Endothelial cell (in vitro differentiated cells): ENCODE measurements around the gene COL24A1. TPM values are rescaled to one million over a fixed set of nuclear protein-coding genes. Genes with fewer than 3 reads are reported as not detected.
A peak's percentile ranks its signal among the peaks of the same experiment; 100 is the strongest.

Source experiments
- DNase-seq: peaks from one replicate; pipeline ENCODE4 v3.0.0; 2021; ENCODE audit warnings: low spot score
- H3K27ac Mint-ChIP-seq: one replicate; pipeline ENCODE4 v1.8.0; 2021; ENCODE audit warnings: mixed read lengths, inconsistent platforms; ENCODE audit not compliant: unreplicated experiment
- H3K27me3 Mint-ChIP-seq: one replicate; pipeline ENCODE4 v1.8.0; 2021; ENCODE audit warnings: mild to moderate bottlenecking, moderate library complexity, mixed read lengths, inconsistent platforms; ENCODE audit not compliant: unreplicated experiment
- H3K36me3 Mint-ChIP-seq: one replicate; pipeline ENCODE4 v1.8.0; 2021; ENCODE audit warnings: mild to moderate bottlenecking, low read depth, mixed read lengths, inconsistent platforms; ENCODE audit not compliant: unreplicated experiment
- H3K4me1 Mint-ChIP-seq: one replicate; pipeline ENCODE4 v1.8.0; 2021; ENCODE audit warnings: mild to moderate bottlenecking, mixed read lengths, inconsistent platforms; ENCODE audit not compliant: unreplicated experiment
- H3K4me3 Mint-ChIP-seq: one replicate; pipeline ENCODE4 v1.8.0; 2021; ENCODE audit warnings: mild to moderate bottlenecking, mixed read lengths, inconsistent platforms; ENCODE audit not compliant: unreplicated experiment
- H3K9me3 Mint-ChIP-seq: one replicate; pipeline ENCODE4 v1.8.0; 2021; ENCODE audit warnings: mixed read lengths, inconsistent platforms; ENCODE audit not compliant: unreplicated experiment
- CTCF ChIP-seq: fragments of 200-600 bp; sonication (generic); IDR thresholded peaks from one replicate; pipeline ENCODE4 v1.5.0; 2021; ENCODE audit warnings: antibody characterized with exemption; ENCODE audit not compliant: unreplicated experiment
- total RNA-seq: library from RNA; stranded (reverse); fragmentation: NEBNext Ultra II Directional; extraction: Animal tissue kit (Norgen Biotek cat#: 25700); gene quantifications from one replicate; pipeline ENCODE4 v1.2.1, GENCODE V29; 2021; ENCODE audit not compliant: unreplicated experiment

Gene COL24A1
- total RNA-seq, 1 donor from 2014 or later = 0.74 TPM

- no peak for DNase-seq
- no peak for TF ChIP-seq CTCF
- Mint-ChIP-seq H3K27me3 (no peaks in the 10 kb centered on the region), H3K4me3 (no peak overlapping the region), H3K9me3 (no peaks in the 10 kb centered on the region), H3K4me1 (peaks cover 24% of the 10 kb centered on the region), H3K27ac (peak overlapping the region; percentile 48), H3K36me3 (no peaks in the 10 kb centered on the region)
These were observed 92.9 kb downstream of the COL24A1 start for GRCh38 chr1:86063721-86064120.

- Mint-ChIP-seq H3K27me3 (no peaks in the 10 kb centered on the region), H3K4me3 (no peak overlapping the region), H3K4me1 (peaks cover 24% of the 10 kb centered on the region), H3K36me3 (no peaks in the 10 kb centered on the region), H3K27ac (no peak overlapping the region), H3K9me3 (no peaks in the 10 kb centered on the region)
- no peak for DNase-seq
- TF ChIP-seq CTCF = no peak
These were observed 94.1 kb downstream of the COL24A1 start for GRCh38 chr1:86062453-86062852.

GRCh38 chr1:86061551-86061990 is 95.0 kb downstream of the COL24A1 start:
- H3K27me3 Mint-ChIP-seq = no peaks in the 10 kb centered on the region
- H3K27ac Mint-ChIP-seq = no peak overlapping the region
- H3K9me3 Mint-ChIP-seq = no peaks in the 10 kb centered on the region
- no peak for DNase-seq
- no peak overlapping the region for H3K4me3 Mint-ChIP-seq
- H3K4me1 Mint-ChIP-seq = peaks cover 24% of the 10 kb centered on the region
- H3K36me3 Mint-ChIP-seq = no peaks in the 10 kb centered on the region
- TF ChIP-seq CTCF = no peak

GRCh38 chr1:86054396-86054795 is 102.2 kb downstream of the COL24A1 start:
- TF ChIP-seq CTCF = no peak
- no peak overlapping the region for H3K4me3 Mint-ChIP-seq
- H3K9me3 Mint-ChIP-seq = no peaks in the 10 kb centered on the region
- H3K4me1 Mint-ChIP-seq = no peaks in the 10 kb centered on the region
- no peaks in the 10 kb centered on the region for H3K27me3 Mint-ChIP-seq
- no peaks in the 10 kb centered on the region for H3K36me3 Mint-ChIP-seq
- H3K27ac Mint-ChIP-seq = no peak overlapping the region
- DNase-seq = no peak

- Mint-ChIP-seq H3K27me3 (no peaks in the 10 kb centered on the region), H3K36me3 (no peaks in the 10 kb centered on the region), H3K4me1 (no peaks in the 10 kb centered on the region), H3K9me3 (no peaks in the 10 kb centered on the region), H3K4me3 (no peak overlapping the region), H3K27ac (no peak overlapping the region)
- no peak for DNase-seq
- no peak for TF ChIP-seq CTCF
These were observed 103.4 kb downstream of the COL24A1 start for GRCh38 chr1:86052948-86053698.
